ENCODE results near the gene CDK15.
"Not testable (repeated sequence)": the region's sequence is repeated elsewhere in the genome, so short reads cannot be mapped to it uniquely, and the experiment has no call there.

The CDK15 gene

DNA sequence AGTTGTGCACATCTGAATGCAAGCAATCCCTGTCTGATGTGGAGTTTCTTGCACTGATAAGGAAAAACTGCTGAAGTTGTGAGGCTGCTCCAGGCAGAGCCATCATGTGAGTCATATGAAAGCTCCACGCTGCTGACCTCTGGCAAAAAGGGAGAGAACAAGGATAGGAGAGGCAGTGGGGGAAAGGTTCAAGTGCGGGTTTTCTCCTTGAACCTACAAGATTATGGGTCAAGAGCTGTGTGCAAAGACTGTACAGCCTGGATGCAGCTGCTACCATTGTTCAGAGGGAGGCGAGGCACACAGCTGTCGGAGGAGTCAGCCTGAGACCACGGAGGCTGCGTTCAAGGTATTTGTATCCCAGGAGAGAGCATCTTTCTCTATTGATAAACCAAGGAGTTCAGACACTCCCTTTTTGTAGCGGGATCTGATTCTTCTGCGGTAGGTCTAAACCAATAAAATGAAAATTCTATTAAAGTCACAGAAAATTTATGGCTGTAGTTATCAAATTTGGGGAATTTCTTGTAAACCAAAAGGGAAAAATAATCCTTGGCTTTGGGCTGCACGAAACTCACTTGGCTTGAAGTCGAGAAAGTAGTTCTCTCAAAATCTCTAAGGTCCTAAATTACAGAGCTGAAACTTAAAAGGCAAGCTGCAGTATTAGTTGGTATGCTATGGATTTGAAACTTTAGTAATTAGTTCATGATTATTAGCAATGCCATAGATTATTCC is at the start of gene CDK15:
TSS of gene CDK15 (plus strand) at position 96 of the 729 bp plus-strand sequence. CDS start at position 224, 128 bp downstream.
- no peak for DNase-seq

DNA sequence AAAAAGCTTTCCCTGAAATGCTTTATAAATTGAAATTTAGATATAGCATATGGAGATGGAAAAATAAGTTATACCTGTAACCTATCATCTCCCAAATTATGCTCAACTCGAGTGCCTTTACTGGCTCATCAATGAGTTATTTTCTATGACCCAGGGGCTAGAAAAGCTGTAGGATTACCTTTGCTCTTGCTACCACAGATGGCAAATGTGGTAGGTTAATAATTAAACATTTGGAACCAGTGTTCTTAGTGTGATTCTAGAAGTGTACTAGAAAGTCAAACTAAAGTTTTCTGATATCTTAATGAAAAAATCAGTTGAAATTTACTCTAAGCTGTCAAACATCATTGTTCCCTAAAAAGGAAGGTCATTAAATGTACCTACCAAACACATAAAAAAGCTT is 48.1 kb upstream of the CDK15 start:
- DNase-seq, result no peak

- no peak for DNase-seq
These were observed 47.5 kb upstream of the CDK15 start for GRCh38 chr2:201758873-201759272.

- no peak for DNase-seq
These were observed 46.8 kb upstream of the CDK15 start for GRCh38 chr2:201759567-201759966.

GRCh38 chr2:201761101-201761500 is 45.2 kb upstream of the CDK15 start:
- no peak for DNase-seq

DNA sequence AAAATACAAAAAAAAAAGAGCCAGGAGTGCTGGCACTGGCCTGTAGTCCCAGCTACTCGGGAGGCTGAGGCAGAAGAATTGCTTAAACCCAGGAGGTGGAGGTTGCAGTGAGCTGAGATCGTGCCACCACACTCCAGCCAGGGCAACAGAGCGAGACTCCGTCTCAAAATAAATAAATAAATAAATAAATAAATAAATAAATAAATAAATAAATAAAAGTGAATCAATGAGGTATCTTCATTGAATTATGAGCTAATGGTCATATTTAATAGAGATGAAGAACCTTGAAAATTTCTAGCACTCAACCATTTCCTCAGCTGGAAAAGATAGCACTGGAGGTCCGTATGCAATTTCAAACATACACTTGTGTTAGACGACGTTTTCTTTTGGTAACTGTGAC is 41.9 kb upstream of the CDK15 start:
- not testable (repeated sequence) for DNase-seq

DNA sequence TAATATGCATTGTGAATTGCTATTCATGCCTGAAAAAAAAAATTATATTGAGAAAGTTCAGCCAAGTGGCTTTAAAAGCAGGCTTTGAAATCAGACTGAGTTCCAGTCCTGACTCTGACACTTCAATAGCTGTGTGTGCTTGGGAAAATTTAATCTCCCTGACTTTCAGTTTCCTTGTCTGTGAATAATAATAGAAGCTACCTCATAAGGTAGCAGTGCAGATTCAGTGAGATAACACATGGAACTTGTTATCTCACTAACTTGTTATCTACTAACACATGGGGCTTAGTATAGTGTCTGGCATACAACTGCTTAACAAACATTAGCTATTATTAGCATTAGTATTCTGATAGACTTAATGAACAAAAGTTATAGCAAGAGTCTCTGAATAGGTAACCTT is 40.5 kb upstream of the CDK15 start:
- DNase-seq, result no peak

- DNase-seq, result no peak
These were observed 37.4 kb upstream of the CDK15 start for GRCh38 chr2:201768918-201769317.

DNA sequence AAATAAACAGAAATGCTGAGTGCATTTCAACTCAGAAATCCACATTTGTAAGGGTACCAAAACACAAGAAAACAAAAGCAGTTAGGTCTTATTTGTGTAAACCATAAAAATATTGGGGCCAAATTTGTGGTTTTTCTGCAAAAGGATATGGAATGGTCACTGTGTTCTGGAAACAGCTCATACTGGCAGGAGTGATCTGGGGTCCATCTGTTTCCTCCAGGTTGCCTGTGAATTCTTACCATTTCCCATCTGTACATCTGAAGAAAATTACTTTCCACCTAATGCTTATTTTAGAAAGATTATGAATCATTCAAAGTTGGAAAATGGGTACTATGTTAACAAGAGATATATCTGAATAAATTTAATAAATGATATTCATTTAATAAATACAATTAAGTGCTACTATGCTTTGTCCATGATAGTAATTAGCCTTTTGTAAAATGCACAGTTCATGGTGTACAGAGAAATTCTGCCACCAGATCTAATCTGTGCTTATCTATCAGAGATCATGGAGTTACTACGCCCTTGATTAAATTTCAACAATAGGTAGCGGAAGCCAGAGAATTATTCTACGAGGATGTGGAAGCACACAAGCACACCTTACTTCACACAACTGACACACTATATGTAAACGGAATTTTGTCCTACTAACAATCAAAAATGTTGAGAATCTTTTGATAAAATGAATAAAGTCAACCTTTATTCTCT is 36.5 kb upstream of the CDK15 start:
- no peak for DNase-seq

DNA sequence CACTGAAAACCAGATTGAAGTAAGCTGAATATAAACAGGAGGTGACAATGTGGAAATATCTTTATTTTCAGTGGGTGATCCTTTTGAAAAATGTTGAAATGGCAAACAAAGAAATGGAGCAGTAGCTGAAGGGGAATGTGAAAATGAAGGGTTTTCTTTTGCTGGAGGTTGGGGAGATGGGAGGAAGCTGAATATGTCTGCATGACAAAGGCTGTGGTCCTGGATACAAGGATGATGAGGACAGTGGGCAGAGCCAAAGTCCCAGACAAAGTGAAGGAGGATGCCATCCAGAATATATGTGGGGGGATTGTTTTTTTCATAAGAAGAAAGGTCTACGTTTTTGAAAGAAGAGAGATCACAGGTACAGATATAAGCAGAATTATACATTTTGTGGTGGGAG is 32.3 kb upstream of the CDK15 start:
- DNase-seq, result no peak

GRCh38 chr2:201774546-201774945 is 31.8 kb upstream of the CDK15 start:
- DNase-seq, result no peak

DNA sequence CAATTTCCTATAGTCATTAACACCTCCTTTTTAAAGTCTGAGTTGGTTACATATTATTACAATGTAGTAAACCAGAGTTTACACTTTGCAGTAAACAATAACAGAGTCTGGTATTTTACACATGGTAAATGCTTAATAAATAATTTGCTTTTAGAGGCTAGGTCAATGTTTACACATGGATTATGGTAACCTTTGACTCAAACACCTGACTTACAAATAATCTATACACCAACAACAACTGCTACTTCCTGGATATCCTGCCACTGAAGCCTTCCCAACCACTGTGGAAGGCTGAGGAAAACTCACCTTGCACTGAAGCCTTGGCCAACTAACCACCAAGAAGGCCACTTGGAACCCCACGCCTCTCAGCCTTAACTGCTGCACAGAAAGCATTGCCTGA is 31.0 kb upstream of the CDK15 start:
- DNase-seq, result no peak

DNA sequence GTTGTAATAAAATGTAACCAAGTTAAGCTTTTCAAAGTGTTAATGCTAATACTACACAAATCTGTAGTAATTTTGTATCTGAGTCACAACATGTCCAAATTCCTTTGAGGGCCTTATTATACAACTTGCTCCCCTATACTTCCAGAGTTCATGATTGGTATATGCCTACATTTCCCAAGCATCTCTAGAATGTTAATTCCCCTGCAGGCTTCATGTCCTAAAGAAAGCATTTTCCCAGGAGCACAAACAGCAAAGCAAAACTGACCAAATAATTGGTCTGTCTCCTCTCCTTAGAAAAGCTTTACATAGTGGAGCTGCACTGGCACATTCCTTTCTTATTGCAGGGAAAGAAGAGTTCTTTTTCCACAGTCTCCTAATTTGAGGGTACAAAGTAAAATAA is 29.3 kb upstream of the CDK15 start:
- no peak for DNase-seq

DNA sequence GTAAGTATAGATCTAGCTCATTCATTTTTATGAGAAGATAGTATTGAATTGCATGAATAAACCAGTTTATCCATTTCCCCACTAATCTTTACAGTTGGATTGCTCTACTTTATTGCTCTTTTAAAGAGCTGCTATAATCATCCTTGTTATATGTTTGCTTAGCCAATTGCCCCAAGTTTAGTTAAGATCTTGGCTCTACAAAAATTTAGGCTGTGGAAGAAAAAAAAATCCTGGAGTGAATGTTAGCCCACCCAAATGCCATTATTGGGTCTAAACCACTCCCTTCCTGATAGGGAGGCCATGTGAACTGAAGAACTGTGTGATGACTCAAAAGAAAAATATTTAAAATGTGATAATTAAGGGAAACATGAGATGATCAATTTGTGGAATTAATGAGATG is 28.5 kb upstream of the CDK15 start:
- no peak for DNase-seq

DNA sequence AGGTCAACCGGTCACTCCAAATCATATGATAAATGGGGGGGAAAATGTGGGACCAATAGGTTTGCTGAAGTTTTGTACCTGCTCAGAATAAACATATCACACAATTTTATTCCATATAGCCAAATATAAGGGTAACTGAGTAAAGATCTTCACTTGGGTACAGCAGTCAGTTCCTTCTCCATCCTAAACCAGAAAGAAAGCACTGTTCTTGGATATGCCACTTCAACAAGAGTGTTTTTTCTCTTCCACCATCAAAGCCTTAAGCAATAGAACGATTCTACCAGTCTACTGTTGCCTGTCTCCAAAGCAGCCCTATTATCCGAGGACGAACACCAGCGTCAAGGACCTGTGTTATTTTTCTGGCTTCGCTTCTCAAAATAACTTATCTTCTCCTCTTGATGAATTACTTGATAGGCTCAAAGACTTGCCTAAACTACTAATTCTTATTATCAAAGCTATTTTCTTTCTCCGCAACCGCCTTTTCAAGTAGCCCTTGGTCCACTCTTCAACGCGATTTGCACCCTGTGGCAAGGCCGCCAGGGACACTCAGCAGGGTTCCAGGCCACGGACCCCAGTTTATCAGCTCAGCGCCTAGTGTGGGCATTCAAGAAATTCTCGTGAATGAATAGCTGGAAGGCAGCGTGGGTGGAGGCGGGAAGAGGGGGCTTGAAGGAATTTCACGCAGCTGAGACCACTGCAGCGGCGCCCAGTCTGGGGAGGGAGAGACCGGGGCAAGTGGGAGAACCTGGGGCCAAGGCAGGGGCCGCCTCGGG is 26.2 kb upstream of the CDK15 start:
- DNase-seq, result no peak

DNA sequence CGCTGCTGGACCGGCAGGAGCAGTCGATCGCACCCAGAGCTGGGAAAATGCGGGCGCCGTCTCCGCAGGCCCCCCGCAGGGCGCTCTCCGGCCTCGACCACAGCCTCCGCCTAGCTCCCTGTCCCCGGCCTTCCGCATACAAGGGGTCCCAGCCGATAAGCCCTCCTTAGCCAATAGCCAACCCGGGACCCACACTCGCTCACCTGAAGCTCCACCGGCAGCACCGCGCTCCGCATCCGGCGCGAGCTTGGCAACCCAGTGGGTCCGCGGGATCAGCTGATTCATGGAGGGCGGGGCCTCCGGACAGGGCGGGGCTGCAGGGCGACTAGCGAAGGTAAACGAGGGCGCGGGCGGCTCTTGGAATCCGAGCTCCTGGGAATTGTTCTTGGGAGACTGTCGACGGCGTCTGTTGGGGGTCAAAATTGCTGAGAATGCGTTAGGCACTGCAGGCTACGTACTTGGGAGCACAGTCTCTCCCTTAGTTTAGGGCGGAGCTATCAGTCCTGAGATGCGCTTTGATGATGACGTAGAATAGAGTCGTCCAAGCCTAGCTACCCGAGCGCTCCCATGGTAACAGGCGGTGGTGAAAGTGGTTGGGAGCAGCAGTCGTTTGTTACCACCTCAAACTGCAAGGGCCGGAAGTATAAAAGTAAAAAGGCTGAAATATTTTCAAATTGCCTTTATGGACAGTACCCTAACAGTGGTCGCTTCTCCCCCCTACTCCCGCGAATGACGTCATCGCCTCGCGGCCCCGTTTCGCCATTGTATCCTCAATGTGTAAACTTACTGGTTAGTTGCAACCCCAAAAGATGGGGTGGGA is 25.5 kb upstream of the CDK15 start, which contains the start of gene ALS2:
TSS of gene ALS2 (minus strand) at position 260 of the 820 bp plus-strand sequence. CDS start 12,048 bp downstream, outside the sequence.
- DNase-seq, result peak; percentile 93

DNA sequence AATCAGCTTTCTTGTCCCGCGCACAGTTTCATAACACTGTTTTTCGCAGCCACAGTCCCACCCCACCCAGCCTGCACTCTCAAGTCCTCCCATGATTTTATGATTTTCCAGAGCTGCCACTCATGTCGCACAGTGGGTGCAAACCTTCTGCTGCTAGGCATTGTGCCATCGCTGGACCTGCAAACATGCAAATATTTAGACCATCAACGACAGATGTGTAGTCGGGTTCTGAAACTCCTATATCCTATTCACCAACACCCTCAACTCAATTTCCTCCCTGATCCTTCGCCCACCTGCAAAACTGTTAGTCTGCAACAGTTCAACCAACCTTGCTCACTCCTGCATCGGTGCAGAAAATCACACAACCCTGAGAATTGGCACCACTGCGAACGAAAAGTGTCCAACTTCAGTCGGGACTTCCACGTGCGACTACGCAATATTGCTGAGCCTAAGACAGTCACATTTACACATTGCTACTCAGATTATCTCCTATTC is 24.7 kb upstream of the CDK15 start:
- no peak for DNase-seq

DNA sequence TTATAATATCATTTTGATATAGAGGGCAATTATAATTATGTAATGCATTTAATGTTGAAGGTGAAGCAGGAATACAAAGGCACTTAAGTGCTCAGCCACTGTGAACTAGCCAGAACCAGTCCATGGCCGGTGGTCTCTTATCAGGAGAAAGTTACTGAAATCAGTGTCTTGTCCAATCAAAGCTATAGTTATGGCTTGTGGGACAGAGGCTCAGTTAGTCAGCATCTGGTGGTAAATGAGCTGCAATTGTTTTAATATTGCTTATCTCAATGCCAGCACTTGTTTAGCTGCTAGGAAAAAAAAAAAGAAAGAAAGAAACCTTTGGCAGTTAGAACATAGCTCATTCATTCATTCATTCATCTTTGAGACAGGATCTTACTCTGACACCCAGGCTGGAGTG is 21.8 kb upstream of the CDK15 start:
- DNase-seq, result no peak

GRCh38 chr2:201785135-201785534 is 21.2 kb upstream of the CDK15 start:
- DNase-seq, result no peak

GRCh38 chr2:201786471-201786870 is 19.9 kb upstream of the CDK15 start:
- no peak for DNase-seq

- no peak for DNase-seq
These were observed 18.0 kb upstream of the CDK15 start for GRCh38 chr2:201788371-201788770.

DNA sequence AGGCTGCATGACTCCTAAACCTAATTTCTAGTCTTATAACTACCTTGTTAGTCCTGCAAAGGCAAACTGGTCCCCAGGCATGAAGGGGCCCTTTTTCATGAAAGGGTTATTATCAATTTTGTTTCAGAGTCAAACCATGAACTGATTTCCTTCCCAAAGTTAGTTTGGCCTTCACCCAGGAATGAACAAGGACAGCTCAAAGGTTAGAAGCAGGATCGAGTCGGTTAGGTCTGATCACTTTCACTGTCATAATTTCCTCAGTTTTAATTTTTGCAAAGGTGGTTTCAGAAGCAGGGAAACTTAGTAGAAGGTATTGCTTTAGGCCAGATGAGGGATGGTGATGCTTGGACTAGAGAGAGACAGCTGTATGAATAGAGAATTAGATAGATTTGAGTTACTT is 16.9 kb upstream of the CDK15 start:
- DNase-seq, result no peak

DNA sequence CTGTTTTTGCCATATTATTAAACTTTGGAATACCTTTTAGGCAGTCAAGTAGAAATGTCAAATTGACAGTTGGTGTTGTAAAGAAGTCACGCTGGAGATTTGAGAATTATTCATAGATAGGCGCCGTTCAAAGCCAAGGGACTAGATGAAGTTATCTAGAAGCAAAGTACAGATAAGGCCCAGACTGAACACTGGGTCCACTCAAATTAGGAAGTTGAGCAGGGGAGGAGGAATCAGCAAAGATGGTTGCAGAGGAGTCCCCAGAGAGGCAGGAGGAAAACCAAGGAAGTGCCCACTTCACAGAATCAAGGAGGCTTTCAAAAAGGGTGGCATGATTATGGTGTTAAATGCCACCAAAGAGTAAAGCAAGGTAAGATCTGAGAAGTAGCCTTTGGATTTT is 16.0 kb upstream of the CDK15 start:
- DNase-seq, result no peak

All from CD4-positive, alpha-beta T cell treated with Interleukin-21 for 1 hour (primary cell).